H1 (cell line): ENCODE results near the gene OSBPL6. TPM values are rescaled to one million over a fixed set of nuclear protein-coding genes. Genes with fewer than 3 reads are reported as not detected.

ENCODE experiments used
- CTCF ChIA-PET: fragments of 300-600 bp; sonication (Branson Sonifier 250); formaldehyde crosslinking; loops from one replicate; lab custom pipeline; 2021; ENCODE audit not compliant: partially characterized antibody; lab: Charles Lee
- POLR2A ChIA-PET: fragments of 300-600 bp; sonication (Branson Sonifier 250); formaldehyde crosslinking; loops from one replicate; lab custom pipeline; 2021; ENCODE audit warnings: inconsistent platforms; ENCODE audit not compliant: partially characterized antibody; lab: Charles Lee
- DNase-seq, 2 experiments: peaks; one replicate each; pipeline versions ENCODE4 v3.0.0 to v3.0.0-alpha.2; 2010 to 2022; ENCODE audit warnings: low spot score in 2 of 2, low read depth in 1 of 2, mixed read lengths in 1 of 2
- FAIRE-seq: peaks from 2 replicates; lab custom pipeline; 2011; peaks lifted over from hg19 to GRCh38; lab: Jason Lieb, UNC
- H2AFZ ChIP-seq: 2 replicates; pipeline ENCODE4 v1.8.1; 2012; ENCODE audit warnings: low read length, inconsistent platforms
- H2AK5ac ChIP-seq: 2 replicates; pipeline ENCODE4 v1.6.1; 2013; ENCODE audit warnings: low read depth, low read length
- H2BK120ac ChIP-seq: replicated peaks from 2 replicates; pipeline ENCODE3; 2013; ENCODE audit warnings: low read depth, low read length, inconsistent platforms
- H2BK12ac ChIP-seq: 2 replicates; pipeline ENCODE4 v1.6.1; 2013; ENCODE audit warnings: low read depth, low read length
- H2BK15ac ChIP-seq: 2 replicates; pipeline ENCODE4 v1.6.1; 2013; ENCODE audit warnings: low read length
- H2BK20ac ChIP-seq: 2 replicates; pipeline ENCODE4 v1.6.1; 2013; ENCODE audit warnings: low read length
- H2BK5ac ChIP-seq: 2 replicates; pipeline ENCODE4 v1.6.1; 2013; ENCODE audit warnings: low read depth, low read length
- H3K14ac ChIP-seq: 2 replicates; pipeline ENCODE4 v1.6.1; 2013; ENCODE audit warnings: inconsistent platforms; ENCODE audit not compliant: insufficient read length
- H3K18ac ChIP-seq: 2 replicates; pipeline ENCODE4 v1.6.1; 2013; ENCODE audit warnings: low read length; ENCODE audit errors: extremely low read depth
- H3K23ac ChIP-seq: 2 replicates; pipeline ENCODE4 v1.6.1; 2013; ENCODE audit warnings: inconsistent platforms; ENCODE audit not compliant: insufficient read length
- H3K23me2 ChIP-seq: 2 replicates; pipeline ENCODE4 v1.6.1; 2013; ENCODE audit warnings: low read depth, low read length
- H3K27ac ChIP-seq: 2 replicates; pipeline ENCODE4 v1.6.1; 2011; ENCODE audit warnings: low read depth, low read length, inconsistent platforms
- H3K27me3 ChIP-seq, 4 experiments: replicated peaks in 1 of 4; 1 replicate in 1 of 4; 2 replicates in 3 of 4; pipeline versions ENCODE4 v1.6.1 to v1.8.1; 2011 to 2013; ENCODE audit warnings: low read length in 3 of 4, mild to moderate bottlenecking in 3 of 4, inconsistent platforms in 2 of 4, mixed read lengths in 2 of 4, moderate library complexity in 1 of 4; ENCODE audit not compliant: control insufficient read depth in 3 of 4, insufficient read depth in 3 of 4; ENCODE audit errors: extremely low read depth in 1 of 4
- H3K36me3 ChIP-seq, 4 experiments: 2 replicates each; pipeline versions ENCODE4 v1.6.1 to v1.8.1; 2011 to 2013; ENCODE audit warnings: mild to moderate bottlenecking in 4 of 4, low read length in 3 of 4, moderate library complexity in 2 of 4, control low read depth in 1 of 4, inconsistent platforms in 1 of 4; ENCODE audit not compliant: insufficient read depth in 4 of 4, control insufficient read depth in 2 of 4
- H3K4ac ChIP-seq: replicated peaks from 2 replicates; pipeline ENCODE3; 2013; ENCODE audit warnings: low read length, low read depth, mixed read lengths, inconsistent platforms; ENCODE audit not compliant: insufficient read length
- H3K4me1 ChIP-seq, 4 experiments: replicated peaks in 1 of 4; 1 replicate in 1 of 4; 2 replicates in 3 of 4; pipeline versions ENCODE4 v1.6.1 to v1.8.1; 2011 to 2013; ENCODE audit warnings: low read length in 3 of 4, inconsistent platforms in 2 of 4, mixed read lengths in 1 of 4; ENCODE audit not compliant: insufficient read depth in 4 of 4, control insufficient read depth in 3 of 4
- H3K4me2 ChIP-seq, 2 experiments: 2 replicates each; pipeline versions ENCODE4 v1.6.1 to v1.8.1; 2011 to 2013; ENCODE audit warnings: low read depth in 2 of 2, low read length in 2 of 2, control low read depth in 1 of 2, inconsistent platforms in 1 of 2, mild to moderate bottlenecking in 1 of 2; ENCODE audit not compliant: insufficient read depth in 1 of 2
- H3K4me3 ChIP-seq, 4 experiments: fragments of 200-600, 300-600 bp in 1 of 4; sonication (generic), shearing (Covaris generic), sonication (Bioruptor Twin) in 1 of 4; 2 replicates each; pipeline versions ENCODE4 v1.5.1 to v1.8.1; 2011 to 2016; ENCODE audit warnings: low read length in 4 of 4, low read depth in 3 of 4, control low read depth in 2 of 4, inconsistent platforms in 2 of 4, mild to moderate bottlenecking in 2 of 4, mixed read lengths in 1 of 4, moderate library complexity in 1 of 4; ENCODE audit not compliant: insufficient read depth in 2 of 4; ENCODE audit errors: extremely low read depth in 1 of 4
- H3K56ac ChIP-seq: replicated peaks from 2 replicates; pipeline ENCODE3; 2013; ENCODE audit warnings: low read depth, mild to moderate bottlenecking, mixed read lengths, low read length, inconsistent platforms; ENCODE audit not compliant: insufficient read length
- H3K79me1 ChIP-seq: 2 replicates; pipeline ENCODE4 v1.6.1; 2013; ENCODE audit warnings: low read depth, low read length, control low read depth
- H3K79me2 ChIP-seq, 2 experiments: 2 replicates each; pipeline versions ENCODE4 v1.6.1 to v1.8.1; 2012 to 2013; ENCODE audit warnings: low read length in 2 of 2, mild to moderate bottlenecking in 2 of 2, inconsistent platforms in 1 of 2; ENCODE audit not compliant: insufficient read depth in 2 of 2, control insufficient read depth in 1 of 2
- H3K9ac ChIP-seq, 4 experiments: replicated peaks in 1 of 4; 1 replicate in 1 of 4; 2 replicates in 3 of 4; pipeline versions ENCODE4 v1.6.1 to v1.8.1; 2011 to 2013; ENCODE audit warnings: low read depth in 3 of 4, low read length in 3 of 4, control low read depth in 2 of 4, mild to moderate bottlenecking in 2 of 4, moderate library complexity in 2 of 4, inconsistent platforms in 1 of 4; ENCODE audit errors: extremely low read depth in 1 of 4
- H3K9me3 ChIP-seq, 2 experiments: 2 replicates each; pipeline versions ENCODE4 v1.6.1 to v1.8.1; 2012 to 2013; ENCODE audit warnings: mild to moderate bottlenecking in 2 of 2, moderate library complexity in 2 of 2, control low read depth in 1 of 2, inconsistent platforms in 1 of 2, low read depth in 1 of 2, low read length in 1 of 2, mixed read lengths in 1 of 2; ENCODE audit not compliant: insufficient read depth in 2 of 2
- H4K20me1 ChIP-seq, 2 experiments: replicated peaks in 1 of 2; 2 replicates each; pipeline versions ENCODE3 to v1.8.1; 2011 to 2013; ENCODE audit warnings: inconsistent platforms in 2 of 2, low read length in 2 of 2, mild to moderate bottlenecking in 1 of 2; ENCODE audit not compliant: insufficient read depth in 2 of 2, control insufficient read depth in 1 of 2
- H4K5ac ChIP-seq: 2 replicates; pipeline ENCODE4 v1.6.1; 2013; ENCODE audit warnings: low read length, low read depth, mixed read lengths, inconsistent platforms; ENCODE audit not compliant: insufficient read length
- H4K8ac ChIP-seq: 2 replicates; pipeline ENCODE4 v1.8.0; 2013; ENCODE audit warnings: mild to moderate bottlenecking, moderate library complexity, low read length, inconsistent platforms; ENCODE audit not compliant: insufficient read depth; ENCODE audit errors: extremely low read depth
- H4K91ac ChIP-seq: replicated peaks from 2 replicates; pipeline ENCODE3; 2013; ENCODE audit warnings: low read length, mixed read lengths, inconsistent platforms; ENCODE audit not compliant: insufficient read length
- ATF2 ChIP-seq: IDR thresholded peaks from 2 replicates; pipeline ENCODE4 v1.6.1; 2012; ENCODE audit warnings: low read length, inconsistent platforms
- BRCA1 ChIP-seq: IDR thresholded peaks from 2 replicates; pipeline ENCODE4 v1.6.1; 2012; ENCODE audit warnings: low read depth, low read length, improper control_type of control experiment
- CBX8 ChIP-seq: fragments of 300-800, 300-1000 bp; sonication (generic); IDR thresholded peaks from 2 replicates; pipeline ENCODE4 v1.7.1; 2016; ENCODE audit warnings: low read depth, low read length, borderline replicate concordance
- EGR1 ChIP-seq: IDR thresholded peaks from 2 replicates; pipeline ENCODE4 v1.6.1; 2011; ENCODE audit warnings: low read depth, low read length, borderline replicate concordance
- FOSL1 ChIP-seq: IDR thresholded peaks from 2 replicates; pipeline ENCODE4 v1.6.1; 2011; ENCODE audit warnings: mild to moderate bottlenecking, low read depth, low read length, moderate library complexity; ENCODE audit not compliant: insufficient read depth
- KDM4A ChIP-seq: IDR thresholded peaks from one replicate; pipeline ENCODE4 v1.7.1; 2012; ENCODE audit warnings: low read depth, mild to moderate bottlenecking, moderate library complexity, low read length, inconsistent platforms; ENCODE audit not compliant: severe bottlenecking
- KDM5A ChIP-seq: fragments of 200-600 bp; IDR thresholded peaks from 2 replicates; pipeline ENCODE4 v1.7.1; 2012; ENCODE audit warnings: mild to moderate bottlenecking, low read length, inconsistent platforms, mixed read lengths
- RFX5 ChIP-seq: IDR thresholded peaks from 2 replicates; pipeline ENCODE4 v1.6.1; 2011; ENCODE audit warnings: low read depth, low read length, improper control_type of control experiment, borderline replicate concordance
- SIN3A ChIP-seq, 2 experiments: IDR thresholded peaks in 1 of 2; conservative IDR thresholded peaks in 1 of 2; 2 replicates each; pipeline ENCODE4 v1.6.1; 2011 to 2012; ENCODE audit warnings: low read length in 2 of 2, improper control_type of control experiment in 1 of 2, low read depth in 1 of 2, mild to moderate bottlenecking in 1 of 2
- TBP ChIP-seq: IDR thresholded peaks from 2 replicates; pipeline ENCODE4 v1.6.1; 2011; ENCODE audit warnings: low read depth, low read length, improper control_type of control experiment
- TEAD4 ChIP-seq: IDR thresholded peaks from 2 replicates; pipeline ENCODE4 v1.6.1; 2012; ENCODE audit warnings: low read depth, low read length, inconsistent platforms, mixed read lengths
- WGBS, 2 experiments: shearing (Covaris generic) in 1 of 2; methylation state at CpG; one replicate each; pipeline versions ENCODE4 v1.1.6 to v1.1.7; 2013 to 2015; ENCODE audit warnings: low lambda C conversion rate in 2 of 2, mixed read lengths in 2 of 2, inconsistent platforms in 1 of 2, low coverage in 1 of 2, missing lambda C conversion rate in 1 of 2; ENCODE audit not compliant: insufficient replicate concordance in 2 of 2, insufficient coverage in 1 of 2, insufficient read length in 1 of 2; ENCODE audit errors: extremely low coverage in 1 of 2, missing lambda C conversion rate in 1 of 2; 5-methylcytosine and 5-hydroxymethylcytosine counted together
- polyA plus RNA-seq, 7 experiments: library from polyadenylated mRNA; depleted of rRNA in 3 of 7; stranded (reverse) in 5 of 7; unstranded in 2 of 7; fragments of >200 nt in 5 of 7; fragments of 200-250 nt in 2 of 7; gene quantifications; 1 replicate in 5 of 7; 2 replicates in 1 of 7; 4 replicates in 1 of 7; pipeline versions ENCODE4 v1.2.1 to v1.2.3, GENCODE V29; 2011 to 2013; ENCODE audit warnings: missing spikeins in 2 of 7, mixed read lengths in 2 of 7
- total RNA-seq: library from RNA; stranded (reverse); fragmentation: NEBNext Ultra II Directional; extraction: Animal tissue kit (Norgen Biotek cat#: 25700); gene quantifications from 2 replicates; pipeline ENCODE4 v1.2.1, GENCODE V29; 2021

The OSBPL6 gene
- total and polyA plus RNA-seq, 2 of the 8 experiments (the other 6 are each of a cell fraction or from before 2014, with no cell fraction given) = 1.7 to 5.6 TPM

DNA sequence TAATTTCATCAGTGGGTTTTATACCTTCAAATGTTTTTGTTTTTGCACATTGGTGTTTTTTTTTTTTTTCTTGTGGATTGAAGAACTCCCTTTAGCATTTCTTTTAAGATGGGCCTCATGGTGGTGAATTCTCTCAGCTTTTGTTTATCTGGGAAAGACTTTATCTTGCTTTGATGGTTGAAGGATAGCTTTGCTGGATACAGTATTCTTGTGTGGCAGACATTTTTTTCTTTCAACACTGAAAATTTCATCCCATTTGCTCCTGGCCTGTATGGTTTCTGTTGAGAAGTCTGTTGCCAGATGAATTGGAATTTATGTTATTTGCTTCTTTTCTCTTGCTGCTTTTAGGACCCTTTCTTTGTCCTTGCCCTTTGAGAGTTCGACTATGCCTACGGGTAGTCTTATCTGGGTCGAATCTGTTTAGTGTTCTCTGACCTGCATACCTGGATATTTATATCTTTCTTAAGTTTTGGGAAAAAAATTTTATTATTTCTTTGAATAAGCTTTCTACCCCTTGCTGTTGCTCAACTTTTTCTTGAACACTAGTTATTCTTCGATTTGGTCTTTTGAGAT, 231.0 kb downstream of the OSBPL6 start:
- FAIRE-seq (no peak), DNase-seq (no peak)
- Histone ChIP-seq H3K18ac (no peak overlapping the region), H2BK12ac (no peak overlapping the region), H3K27me3 (no peaks in the 10 kb centered on the region), H2BK120ac (no peak overlapping the region), H3K79me2 (no peaks in the 10 kb centered on the region), H3K14ac (no peak overlapping the region), H3K36me3 (peaks cover 0 to 20% (median under 1%) of the 10 kb centered on the region in 4 experiments; a peak in 6 of 8 replicates), H4K20me1 (peaks cover 0 to 2% of the 10 kb centered on the region in 2 experiments), H3K23ac (no peak overlapping the region), H3K56ac (no peak overlapping the region), H3K23me2 (no peaks in the 10 kb centered on the region), H4K91ac (no peak overlapping the region), H3K4me1 (no peaks in the 10 kb centered on the region), H3K4me3 (no peak overlapping the region), H2BK20ac (no peak overlapping the region), H2AK5ac (no peak overlapping the region), H3K4me2 (no peak overlapping the region), H4K5ac (no peak overlapping the region), H3K79me1 (no peaks in the 10 kb centered on the region; the same call in 1 of the 2 replicates), H3K9me3 (no peaks in the 10 kb centered on the region), H2AFZ (no peak overlapping the region), H3K4ac (no peak overlapping the region), H2BK5ac (no peak overlapping the region), H3K27ac (no peak overlapping the region), H2BK15ac (no peak overlapping the region), H4K8ac (no peak overlapping the region), H3K9ac (no peak overlapping the region)
- ChIA-PET CTCF (interaction anchor here (0.6 kb wide), 1 partner anchor 100 kb away, joined by 3 read pairs; no protein-coding TSS in a partner anchor), POLR2A (interaction anchor here (0.8 to 3.0 kb wide), 3 partner anchors 10 to 319 kb away, joined by 3 to 10 read pairs (median 3); partner anchors contain the start of genes PJVK and PRKRA)
- 90% methylated on average over 4 of the region's 4 CpGs; no CpG with 5 or more reads in 1 of the 2 experiments for WGBS, 2 experiments
- TF ChIP-seq SIN3A (conservative IDR thresholded peaks at IDR 0.05 in 1 of 2, IDR thresholded peaks at IDR 0.05 in 1 of 2; ENCODE audit: low read depth in 1 of 2, low read length in 2 of 2) (no peak), KDM4A (no peak), FOSL1 (no peak), BRCA1 (no peak), RFX5 (no peak), CBX8 (no peak), TEAD4 (no peak), EGR1 (no peak), TBP (no peak), KDM5A (no peak), ATF2 (no peak)
